ENCODE results near the gene PTPRM.
"Not testable (repeated sequence)": the region's sequence is repeated elsewhere in the genome, so short reads cannot be mapped to it uniquely, and the experiment has no call there.

PTPRM gene

DNA sequence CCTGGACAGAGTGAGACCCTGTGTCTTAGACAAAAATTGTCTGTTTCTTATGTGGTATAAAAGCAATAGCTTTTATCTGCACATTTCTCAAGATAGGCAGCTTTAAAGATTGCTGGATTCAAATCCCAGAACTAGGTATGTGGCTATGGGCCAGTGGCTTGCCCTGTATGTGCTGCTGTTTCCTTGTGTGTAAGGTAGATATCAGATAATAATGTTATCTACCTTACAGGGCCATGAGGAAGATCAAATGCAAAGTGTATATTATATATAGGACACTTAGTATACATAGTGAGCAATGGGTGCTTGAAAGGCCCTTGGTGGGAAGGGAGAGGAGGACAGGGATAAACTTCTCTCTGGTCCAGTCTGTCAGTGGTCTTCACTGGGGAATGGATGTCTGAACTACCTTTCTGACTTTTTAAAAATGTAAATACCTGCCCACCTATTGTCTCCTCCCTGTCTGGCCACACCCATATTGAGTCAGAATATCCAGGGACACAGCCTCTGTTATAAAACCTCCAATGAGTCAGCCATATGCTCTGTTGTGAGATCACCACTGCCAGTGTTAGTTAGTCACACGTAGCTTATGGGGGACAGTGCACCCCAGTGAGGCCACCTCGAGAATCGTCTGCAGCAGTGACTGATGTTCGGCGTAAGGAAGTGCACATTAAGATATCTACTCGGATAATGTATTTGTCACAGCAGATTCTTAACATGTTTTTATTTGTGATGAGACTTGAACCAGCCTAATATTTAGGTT, 383.4 kb downstream of the PTPRM start:
- DNase-seq (ENCODE audit: low read depth): no peak

DNA sequence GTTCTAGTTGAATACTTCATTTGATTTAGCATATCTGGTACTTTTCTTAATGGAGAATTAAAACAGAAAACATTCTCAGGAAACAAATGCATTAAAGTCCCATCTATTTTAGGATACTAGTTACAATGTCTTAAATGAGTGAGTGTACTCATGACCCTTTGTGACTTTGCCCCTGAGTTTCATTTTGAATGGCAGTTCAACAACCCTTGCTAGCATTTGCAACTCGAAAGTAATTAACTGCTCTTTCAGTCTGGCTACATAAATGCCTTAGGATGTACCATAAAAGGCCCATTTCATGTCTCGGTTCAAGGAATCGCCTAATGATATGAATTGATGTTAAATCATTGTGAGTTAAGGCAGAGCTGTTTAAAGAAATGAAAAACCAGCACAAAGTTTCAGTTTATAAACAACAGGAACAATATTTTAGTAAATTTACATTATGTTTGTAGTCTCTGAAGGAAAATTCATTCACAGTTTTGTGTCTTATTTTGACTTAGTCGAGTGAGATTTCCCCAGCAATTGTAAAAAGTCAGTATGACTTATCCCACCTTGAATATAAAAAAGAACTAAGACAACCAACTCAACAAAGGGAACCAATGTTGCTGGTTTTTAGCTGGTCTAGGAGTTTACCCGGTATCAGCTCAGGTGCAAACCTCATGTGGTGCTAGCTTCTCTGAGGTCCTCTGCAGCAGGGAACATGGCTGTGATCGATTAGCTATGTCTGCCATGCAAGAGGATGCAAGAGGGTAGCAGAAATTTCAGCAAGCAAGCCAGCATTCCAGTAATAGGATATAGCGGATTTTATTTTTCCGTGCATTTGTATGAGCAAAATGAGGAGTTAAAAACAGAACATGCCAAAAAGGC, 386.2 kb downstream of the PTPRM start:
- no peak for DNase-seq (ENCODE audit: low read depth)

DNA sequence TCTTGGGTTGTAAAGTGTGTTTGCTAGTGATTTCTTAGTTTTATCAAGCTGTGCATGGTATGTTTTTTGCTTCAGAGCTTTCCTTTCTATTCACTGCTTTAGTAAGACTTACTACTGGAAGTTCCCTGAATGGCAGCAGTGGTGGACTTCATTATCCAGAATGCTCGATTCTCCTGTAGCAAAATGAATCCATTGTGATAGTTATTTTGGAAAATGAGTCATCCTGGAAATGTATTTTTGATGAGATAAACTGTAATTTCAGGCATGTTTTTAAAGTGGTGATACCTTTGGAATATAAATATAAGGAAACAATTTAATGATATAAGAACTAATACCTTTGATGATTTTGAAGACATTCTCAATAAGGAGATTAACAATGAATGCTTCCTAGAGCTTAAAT, 387.1 kb downstream of the PTPRM start:
- no peak for DNase-seq (ENCODE audit: low read depth)

DNA sequence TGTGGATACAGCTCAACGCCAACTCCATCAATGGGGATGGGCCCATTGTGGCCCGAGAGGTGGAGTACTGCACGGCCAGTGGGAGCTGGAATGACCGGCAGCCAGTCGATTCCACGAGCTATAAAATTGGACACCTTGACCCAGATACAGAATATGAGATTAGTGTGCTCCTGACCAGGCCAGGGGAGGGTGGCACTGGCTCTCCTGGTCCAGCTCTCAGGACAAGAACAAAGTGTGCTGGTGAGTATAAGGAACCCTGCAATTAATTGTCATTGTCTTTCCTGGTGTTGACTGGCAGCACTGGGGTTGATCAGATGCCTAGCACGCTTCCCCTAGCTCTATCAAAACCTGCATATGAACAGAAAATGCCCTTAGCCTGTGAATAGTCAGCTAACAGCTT, 388.1 kb downstream of the PTPRM start:
- no peak for DNase-seq (ENCODE audit: low read depth)

DNA sequence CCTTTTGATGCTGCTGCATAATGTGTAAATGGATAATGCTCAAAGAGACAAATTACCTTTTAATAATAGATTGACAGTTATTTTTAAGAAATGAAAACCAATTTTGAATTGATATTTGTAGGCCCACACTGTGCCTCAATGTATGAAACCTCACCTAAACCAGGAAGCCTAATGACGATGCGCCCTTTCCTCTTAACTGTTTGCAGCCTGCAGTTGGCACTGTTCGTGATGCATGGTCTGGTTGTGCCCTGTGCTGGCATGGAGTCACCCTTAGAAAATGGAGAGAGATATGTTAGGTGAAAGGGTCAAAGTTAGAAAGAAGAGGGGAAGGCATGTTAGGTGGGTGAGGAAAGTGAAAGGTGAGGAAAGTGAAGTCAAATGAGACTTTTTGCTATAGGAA, 390.2 kb downstream of the PTPRM start:
- DNase-seq (ENCODE audit: low read depth): no peak

DNA sequence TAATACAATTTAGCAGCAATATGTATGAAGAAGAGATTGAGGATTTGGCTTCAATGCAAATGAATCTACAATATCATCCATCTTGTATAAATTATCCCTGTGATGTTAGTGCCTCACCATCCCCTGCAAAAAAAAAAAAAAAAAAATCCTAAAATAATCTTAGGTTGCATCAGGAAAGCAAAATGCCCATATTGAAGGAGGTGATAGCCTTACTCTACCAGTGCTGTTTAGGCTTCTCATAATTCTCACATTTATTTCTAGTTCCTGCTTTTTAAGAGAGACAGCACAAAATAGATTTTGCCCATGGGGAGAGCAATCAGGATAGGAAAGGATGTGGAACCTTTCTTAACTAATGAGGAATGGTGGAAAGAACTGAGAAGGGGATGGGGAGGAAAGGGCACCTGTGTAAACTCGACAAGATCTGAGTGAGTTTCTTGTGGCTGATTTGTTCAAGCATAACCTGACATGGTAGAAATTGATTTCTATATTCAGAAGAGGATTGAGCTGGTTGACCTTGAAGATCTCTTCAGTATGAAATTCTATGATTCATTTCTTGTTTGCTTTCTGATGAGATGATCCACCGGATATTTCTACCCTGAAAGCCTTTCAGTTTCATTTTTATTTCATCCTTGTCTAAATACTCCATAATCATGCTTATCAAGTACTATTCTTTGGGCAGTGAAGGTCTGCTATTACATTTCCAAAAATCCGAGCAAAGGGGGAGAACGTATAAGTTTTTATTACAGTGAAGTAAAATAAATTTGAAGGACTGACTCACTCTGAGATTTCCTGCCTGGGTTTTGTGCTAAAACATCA, 391.2 kb downstream of the PTPRM start:
- no peak for DNase-seq (ENCODE audit: low read depth)

DNA sequence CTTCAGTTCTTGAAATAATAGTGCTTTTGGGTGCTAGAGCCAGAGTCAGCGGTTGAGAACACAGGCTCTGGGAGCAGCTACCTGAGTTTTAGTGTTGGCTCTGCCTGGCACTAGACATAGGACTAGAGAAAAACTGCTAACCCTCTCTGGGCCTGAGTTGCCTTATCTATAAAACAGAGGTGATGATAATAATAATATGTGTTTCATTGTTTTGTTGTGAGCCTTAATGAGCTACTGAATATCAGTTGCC, 391.7 kb downstream of the PTPRM start:
- DNase-seq (ENCODE audit: low read depth): no peak

DNA sequence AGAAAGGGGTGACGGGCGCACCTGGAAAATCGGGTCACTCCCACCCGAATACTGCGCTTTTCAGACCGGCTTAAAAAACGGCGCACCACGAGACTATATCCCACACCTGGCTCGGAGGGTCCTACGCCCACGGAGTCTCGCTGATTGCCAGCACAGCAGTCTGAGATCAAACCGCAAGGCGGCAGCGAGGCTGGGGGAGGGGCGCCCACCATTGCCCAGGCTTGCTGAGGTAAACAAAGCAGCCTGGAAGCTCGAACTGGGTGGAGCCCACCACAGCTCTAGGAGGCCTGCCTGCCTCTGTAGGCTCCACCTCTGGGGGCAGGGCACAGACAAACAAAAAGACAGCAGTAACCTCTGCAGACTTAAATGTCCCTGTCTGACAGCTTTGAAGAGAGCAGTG, 399.6 kb downstream of the PTPRM start:
- DNase-seq (ENCODE audit: low read depth): not testable (repeated sequence)

DNA sequence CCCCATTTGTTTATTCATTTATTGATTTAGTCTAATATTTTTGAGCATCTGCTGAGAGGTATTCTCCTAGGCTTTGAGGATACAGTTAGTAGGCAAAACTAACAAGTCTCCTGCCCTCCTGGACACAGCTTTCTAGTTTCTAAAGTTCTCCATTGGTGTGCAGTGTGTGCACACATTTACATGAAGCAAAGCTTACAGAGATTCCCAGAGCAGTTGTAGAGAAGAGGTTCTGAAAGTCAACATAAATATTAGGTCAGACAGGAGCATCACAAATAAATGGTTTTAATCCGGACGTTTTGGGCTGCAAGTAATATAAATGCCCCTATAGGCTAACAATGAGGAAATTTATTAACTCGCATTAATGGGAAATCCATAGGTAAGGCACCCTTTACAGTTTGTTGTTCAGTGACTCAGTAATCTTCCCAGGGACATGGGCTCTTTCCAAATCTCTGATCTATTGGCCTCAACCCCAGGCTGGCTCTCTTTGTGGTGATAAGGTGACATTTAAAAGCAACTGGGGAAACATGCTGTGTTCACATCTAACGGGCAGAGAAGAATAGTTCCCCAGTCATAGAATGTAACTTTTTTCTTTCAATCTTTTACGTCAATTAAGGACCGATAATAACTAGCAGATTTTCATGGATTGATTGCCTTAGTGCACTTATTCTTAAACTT, 407.2 kb downstream of the PTPRM start:
- no peak for DNase-seq (ENCODE audit: low read depth)

DNA sequence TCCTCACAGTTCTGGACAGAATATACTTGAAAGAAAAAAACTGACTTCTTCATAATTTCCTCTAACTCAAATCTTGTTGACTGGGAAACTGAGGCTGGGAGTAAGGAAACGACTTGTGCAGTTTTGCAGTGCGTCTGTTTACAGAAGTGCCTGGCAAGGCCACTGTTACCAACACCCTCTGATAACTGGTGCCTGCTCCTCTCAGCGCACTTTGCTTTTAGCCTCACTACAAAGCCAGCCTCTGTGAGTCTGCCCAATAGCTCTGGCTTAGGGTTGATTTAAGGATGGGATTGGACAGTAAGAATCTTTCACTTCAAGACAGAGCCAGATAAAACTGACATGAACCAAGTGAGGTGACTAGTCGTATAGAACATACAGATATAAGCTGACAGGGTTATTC, 410.8 kb downstream of the PTPRM start:
- no peak for DNase-seq (ENCODE audit: low read depth)

DNA sequence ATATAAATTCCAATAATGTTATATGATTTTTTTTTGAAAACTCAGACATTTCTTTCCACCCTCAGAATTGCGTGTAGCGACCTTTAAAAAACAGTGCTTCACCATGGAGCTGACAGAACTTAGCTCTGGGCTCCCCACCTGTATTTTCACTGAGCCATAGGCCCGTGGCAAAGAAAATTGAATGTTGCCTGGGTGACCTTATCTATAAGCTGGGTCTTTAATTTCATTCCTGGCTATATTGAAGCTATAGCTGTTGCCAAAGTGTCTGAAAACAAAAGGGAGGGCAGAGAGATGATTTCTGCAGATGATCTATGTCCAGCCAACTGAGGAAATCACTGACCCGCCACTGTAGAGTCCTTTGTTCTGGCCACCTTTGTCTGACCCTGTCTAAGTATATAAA, 411.7 kb downstream of the PTPRM start:
- no peak for DNase-seq (ENCODE audit: low read depth)

DNA sequence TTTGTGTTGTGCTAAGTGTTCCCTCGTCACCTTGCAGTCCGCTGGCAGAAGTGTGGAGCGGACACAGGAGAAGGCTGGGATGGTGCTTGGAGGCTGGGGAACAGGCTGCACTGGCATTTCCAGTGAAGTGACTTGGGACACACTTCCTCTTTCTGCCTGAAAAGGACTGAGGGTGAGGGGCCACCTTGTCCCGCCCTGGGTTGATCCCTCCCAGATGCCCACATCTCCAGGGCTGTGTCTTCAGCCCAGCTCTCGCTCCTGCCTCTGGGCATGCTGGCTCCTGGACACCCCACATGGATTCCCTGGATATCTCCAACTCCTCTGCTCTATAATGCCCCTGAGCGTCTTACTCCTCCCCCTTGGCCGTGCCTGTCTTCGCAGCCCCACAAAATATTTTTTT, 412.6 kb downstream of the PTPRM start:
- no peak for DNase-seq (ENCODE audit: low read depth)

DNA sequence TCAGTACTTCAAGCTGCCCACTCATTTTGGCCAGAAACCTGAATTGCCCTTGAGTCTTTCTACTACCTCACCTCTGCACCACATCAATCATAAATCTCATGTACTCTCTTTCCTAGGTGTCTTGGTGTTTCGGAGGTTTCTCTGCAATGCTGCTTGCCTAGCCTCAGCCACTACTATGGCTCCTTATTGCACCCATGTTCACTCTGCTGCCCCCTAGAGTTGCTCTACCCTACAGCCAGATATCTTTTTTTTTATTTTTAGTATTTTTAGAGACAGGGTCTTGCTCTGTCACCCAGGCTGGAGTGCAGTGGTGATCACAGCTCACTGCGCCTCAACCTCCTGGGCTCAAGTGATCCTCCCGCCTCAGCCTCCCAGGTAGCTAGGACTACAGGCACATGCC, 413.0 kb downstream of the PTPRM start:
- no peak for DNase-seq (ENCODE audit: low read depth)

DNA sequence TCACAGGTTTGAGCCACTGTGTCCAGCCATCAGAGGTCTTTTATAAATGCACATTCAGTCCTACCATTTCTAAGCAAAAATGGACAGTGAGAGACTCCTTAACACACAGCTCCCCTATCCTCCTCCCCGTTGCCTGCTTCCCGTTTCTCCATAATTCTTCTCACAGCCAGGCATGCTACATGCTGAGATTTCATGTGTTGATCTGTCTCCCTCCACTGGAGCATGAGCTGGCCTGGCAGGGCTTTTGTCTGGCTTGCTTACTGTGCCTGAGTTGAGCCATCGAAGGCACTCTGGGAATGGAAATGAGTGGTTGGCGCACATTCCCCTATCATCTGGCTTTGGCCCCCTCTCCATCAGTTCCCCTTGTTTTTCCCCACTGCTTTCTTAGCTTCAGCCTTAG, 413.5 kb downstream of the PTPRM start:
- peak; percentile 56 for DNase-seq (ENCODE audit: low read depth)

DNA sequence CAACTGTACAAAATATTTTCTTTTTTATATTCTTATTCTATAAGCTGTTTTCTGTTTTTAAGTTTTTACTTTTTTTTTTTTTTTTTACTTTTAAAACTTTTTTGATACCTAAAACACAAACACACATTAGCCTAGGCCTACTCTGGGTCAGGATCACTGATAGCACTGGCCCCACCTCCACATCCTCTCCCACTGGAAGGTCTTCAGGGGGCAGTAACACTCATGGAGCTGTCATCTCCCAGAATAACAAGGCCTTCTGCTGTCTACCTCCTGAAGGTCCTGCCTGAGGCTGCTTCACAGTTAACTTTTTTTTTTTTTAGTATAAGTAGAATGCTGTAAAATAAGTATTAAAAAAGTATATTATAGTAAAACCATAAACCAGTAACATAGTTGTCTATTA, 415.1 kb downstream of the PTPRM start:
- no peak for DNase-seq (ENCODE audit: low read depth)

DNA sequence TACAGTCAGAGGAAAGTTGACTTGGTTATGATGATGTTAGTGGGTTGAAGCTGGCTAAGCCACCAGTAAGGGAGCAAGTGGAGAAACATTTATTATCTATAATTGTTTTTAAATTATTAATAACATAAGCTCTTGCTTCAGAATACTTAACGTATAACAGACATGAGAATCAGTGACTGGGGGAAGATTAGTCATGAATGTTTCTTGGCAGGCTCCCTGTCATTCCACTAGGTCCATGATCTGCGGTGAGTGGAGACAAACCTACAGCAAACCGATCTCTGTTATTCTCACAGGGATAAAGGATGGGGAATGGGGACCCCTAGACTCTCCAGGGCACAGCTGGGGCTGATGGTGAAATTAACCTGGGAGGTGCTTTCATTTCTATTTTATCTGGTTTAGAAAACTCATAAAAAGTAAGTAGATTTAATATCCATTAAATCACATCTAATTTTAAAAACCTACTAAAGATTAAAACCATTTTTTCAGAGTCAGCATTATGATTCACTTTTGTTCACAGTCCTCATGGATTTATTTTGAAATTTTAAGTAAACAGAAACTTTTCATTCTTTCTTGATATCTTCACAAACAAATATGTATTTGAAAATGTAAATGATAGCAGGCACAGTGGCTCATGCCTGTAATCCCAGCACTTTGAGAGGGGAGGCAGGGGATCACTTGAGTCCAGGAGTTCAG, 420.3 kb downstream of the PTPRM start:
- DNase-seq (ENCODE audit: low read depth): peak; percentile 80

DNA sequence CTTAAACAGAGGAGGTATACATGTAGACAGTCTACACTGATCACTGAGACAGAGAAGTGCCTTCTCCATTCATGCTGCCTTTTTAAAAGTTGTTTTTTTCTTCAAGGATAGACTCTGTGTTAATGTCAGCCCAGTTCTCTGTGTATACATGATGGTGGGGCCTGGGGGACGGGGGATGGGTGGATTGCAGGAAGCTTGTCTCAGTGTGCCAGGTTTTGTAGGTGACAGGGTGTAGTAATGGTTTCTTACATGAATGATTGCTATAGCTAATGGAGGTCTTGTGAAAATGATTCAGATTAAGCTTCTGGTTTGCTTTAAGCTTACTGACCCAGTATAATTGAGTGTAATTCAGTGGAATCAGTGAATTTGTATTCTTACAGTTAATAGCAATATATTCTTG, 423.6 kb downstream of the PTPRM start:
- no peak for DNase-seq (ENCODE audit: low read depth)

DNA sequence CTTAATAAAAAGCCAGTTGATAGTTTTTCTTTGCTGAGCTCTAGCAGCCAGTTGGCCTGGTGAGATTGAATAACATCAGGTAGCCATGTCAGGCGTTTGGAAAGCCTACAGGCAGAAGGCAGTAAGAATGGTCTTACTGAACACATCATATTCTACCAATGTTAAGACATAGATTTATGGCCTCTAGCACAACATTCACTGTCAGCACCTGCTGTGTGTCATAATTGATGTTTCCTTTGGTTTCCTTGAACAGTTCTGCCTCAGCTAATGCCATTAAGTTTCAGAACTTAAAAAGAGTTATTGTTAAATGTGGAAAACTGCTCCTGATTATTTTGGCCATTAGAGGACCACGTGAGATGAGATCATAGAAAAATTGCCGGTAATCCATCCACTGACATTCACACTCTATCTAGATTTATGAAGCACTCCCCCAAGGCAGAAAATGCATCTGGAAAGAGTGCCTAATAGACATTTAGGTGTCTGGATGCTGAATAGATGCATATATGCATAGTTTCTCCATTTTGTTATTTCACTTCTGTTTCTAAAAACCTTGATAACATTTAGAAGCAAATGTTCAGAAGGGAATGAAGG, 434.7 kb downstream of the PTPRM start:
- DNase-seq (ENCODE audit: low read depth): no peak

DNA sequence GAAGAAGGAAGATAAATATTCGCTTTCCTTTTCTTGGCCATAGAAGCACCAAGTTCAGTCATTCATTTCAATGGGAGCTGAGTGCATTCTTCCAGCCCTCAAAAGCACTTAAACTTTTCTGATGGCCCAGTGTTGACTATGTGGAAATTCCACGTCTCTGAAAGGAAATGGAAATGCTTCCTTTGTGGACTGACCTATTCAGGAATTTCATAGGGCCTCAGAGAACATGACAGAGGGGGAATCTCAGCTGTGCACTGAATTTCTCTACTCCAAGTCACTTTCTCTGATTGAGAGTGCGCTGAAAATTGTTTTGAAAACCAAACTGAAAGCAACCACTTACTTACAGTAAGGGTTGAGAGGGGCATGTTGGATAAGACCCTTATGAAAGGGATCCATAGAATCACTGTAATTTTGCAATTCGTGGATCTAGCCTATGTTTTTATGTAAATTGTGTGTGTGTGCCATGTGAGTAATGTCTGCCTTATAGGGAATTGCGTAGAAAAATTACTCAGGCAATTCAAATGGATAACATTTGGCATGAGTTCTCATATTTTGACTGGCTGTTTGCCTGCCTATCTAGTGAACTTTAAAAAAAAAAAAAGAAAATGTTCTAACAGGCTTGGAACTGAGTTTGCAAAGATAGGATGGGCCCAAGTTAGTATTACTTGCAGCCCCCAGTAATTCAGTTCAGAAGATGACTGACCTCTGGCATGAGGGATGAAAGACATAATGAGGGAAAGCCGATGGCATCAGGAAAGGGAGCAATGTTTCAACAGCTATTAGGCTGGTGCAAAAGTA, 437.0 kb downstream of the PTPRM start:
- peak; percentile 41 for DNase-seq (ENCODE audit: low read depth)

DNA sequence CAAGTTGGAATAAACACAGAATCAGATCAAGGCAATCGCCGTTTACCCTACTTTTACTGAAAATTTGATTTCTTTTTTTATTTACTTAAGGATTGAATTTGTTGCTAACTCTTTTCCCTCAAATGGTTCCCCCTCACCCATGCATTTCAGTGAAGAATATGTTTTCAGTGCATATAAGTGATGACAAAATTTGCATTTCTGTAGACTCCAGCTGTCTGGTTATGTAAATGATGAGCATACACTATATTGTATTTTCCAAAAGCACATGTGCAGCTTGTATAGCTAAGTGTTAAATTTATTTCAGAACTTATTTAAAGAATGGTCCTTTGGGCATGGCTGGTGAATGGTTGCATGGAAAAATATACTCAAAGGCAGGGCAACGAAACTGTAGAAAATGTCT, 437.7 kb downstream of the PTPRM start:
- DNase-seq (ENCODE audit: low read depth): no peak

Measured in fibroblast of gingiva (primary cell).